Left cardiac atrium (tissue), 4 donors: ENCODE data around the gene MCAT. TPM values are rescaled to one million over a fixed set of nuclear protein-coding genes. Genes with fewer than 3 reads are reported as not detected.

Source experiments
- ATAC-seq, 2 donors: fragments of 200-7000 bp; cut with Tn5 transposase; one replicate each; pipeline ENCODE4 v1.9.1; 2020; ENCODE audit warnings: mild to moderate bottlenecking in 2 of 2, moderate library complexity in 2 of 2
- DNase-seq: peaks from one replicate; pipeline ENCODE4 v3.0.0-alpha.2; 2020
- intact Hi-C, 2 donors: fragments of 100-400 bp; cut with DNase I; formaldehyde crosslinking; loops; one replicate each; pipeline versions ENCODE4 v1.14.1 to v1.15.1; 2022 to 2023
- total RNA-seq, 2 donors: library from RNA; stranded (reverse); fragmentation: NEBNext Ultra II Directional; extraction: Animal tissue kit (Norgen Biotek cat#: 25700); gene quantifications; one replicate each; pipeline ENCODE4 v1.2.1, GENCODE V29; 2021
- donor health status: DM: no; HTN: yes; CAD: no.
- donor health status: DM: no; HTN: yes; CAD: no; lungs with severe emphysema.
- donor health status: DM: yes; HTN: yes; CAD: no.
- donor health status: Dilated cardiomyopathy.

MCAT gene
- total RNA-seq, 2 donors from 2014 or later: 10.4 to 12.7 TPM

DNA sequence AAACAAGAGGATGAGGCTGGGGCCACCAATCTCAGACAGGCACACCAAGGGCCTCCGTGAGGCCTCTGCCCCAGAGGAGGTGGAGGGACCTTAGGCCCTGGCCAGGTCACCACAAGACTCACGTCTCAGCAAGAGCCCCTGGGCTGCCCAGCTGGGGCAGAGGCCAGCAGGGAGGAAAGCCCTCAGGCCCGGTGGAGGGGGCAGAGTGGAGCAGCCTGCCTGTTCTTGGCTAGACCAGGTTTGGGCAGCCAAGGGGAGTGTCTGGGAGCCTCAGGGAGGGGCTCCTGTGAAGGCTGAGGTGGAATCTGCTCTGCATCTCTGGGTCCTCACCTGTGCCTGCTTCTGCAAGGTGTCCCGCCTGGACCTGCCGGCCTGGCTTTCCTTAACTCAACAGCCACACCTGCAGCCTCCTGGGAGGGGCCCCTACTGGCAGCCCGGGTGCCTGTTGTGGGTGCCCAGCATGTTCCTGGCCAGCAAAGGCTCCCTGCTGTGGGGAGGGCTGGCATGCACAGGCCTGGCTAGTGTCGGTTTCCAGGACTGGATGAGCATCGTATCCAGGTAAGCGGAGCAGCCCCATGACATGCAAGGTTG is 31.8 kb upstream of the MCAT start:
- intact Hi-C loops: loop anchor here in 1 of 2 donors (10.0 kb wide), 1 partner anchor 60 kb away; the partner anchor contains the start of gene BIK
- DNase-seq (no peak), ATAC-seq (no peak)

DNA sequence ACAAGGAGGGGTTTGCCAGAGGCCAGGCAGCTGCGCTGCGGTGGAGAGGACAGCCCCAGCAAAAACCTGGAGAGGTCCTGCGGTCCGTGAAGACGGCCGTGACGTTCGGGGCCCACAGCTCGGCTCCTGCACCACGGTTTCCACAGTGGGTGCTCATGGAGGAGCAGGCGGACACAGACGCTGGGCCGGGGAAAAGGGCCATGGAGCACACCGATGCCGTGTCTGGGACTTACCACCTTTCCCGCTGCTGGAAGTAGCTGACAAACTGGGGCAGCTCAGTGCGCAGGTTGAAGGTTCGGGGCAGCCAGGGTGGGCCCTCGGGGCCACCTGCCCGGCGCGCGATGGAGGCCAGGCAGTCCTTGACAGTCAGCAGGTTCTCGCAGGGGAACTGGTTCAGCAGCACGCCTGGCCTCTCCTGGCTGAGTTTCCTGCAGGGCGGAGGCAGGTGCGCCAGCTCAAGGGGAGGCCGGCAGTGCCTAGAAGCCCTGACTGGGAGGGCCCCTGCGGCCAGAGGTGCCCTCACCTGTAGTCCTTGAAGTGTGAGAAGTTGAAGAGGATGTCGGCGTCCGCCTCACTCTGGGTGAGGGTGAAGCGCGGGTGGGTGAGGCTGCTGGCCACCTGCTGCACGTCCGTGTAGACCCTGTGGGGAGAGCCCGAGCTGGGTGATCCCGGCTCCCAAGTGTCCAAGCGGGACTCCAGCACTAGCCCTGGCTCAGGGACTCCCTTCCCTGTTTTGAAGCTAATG is 30.9 kb upstream of the MCAT start:
- ATAC-seq (no peak), DNase-seq (no peak)
- intact Hi-C loops: loop anchor here in 1 of 2 donors (10.0 kb wide), 1 partner anchor 59 kb away; the partner anchor contains the start of gene BIK

DNA sequence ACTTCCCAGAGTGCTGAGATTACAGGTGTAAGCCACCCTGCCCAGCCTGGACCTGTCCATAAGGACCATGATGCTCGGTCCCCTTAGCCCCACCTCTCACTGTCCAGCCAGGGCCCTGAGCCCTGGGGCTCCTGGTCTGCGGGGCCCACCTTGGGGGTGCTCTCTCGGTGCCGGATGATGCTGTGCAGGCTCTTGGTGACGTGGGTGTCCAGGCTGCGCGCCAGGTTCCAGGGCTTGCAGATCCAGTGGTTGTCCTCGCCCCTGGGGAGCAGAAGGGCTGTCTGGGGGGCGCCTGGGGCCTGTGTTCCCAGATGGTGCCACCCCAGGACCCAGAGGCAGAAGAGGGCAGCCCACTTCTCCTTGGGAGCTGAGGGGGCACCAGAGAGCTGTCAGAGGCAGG is 30.4 kb upstream of the MCAT start:
- intact Hi-C loops: loop anchor here in 1 of 2 donors (10.0 kb wide), 1 partner anchor 59 kb away; the partner anchor contains the start of gene BIK
- DNase-seq (no peak), ATAC-seq (no peak)

GRCh38 chr22:43172191-43172590 is 29.0 kb upstream of the MCAT start:
- intact Hi-C loops: loop anchor here in 1 of 2 donors (10.0 kb wide), 1 partner anchor 57 kb away; the partner anchor contains the start of gene BIK
- no peak for DNase-seq
- ATAC-seq: no peak

DNA sequence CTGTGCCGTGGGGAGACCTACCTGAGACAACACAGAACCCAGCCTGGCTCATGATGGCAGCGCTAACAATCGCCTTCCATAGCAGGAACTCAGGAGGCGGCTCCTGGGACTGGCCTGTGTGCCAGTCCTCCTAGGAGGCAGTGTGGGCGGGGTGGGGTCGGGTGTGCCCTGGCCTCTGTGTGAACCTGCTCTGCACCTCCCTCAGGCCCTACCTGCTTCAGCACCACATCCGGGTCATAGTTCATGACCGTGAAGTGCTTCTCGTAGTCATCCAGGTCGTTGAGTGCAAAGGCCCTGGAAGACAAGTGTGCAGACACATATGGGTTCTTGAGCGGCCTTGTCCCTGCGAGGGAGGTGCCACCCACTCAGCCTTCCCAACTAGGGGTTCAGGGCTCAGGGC is 28.4 kb upstream of the MCAT start:
- intact Hi-C loops: loop anchor here in 1 of 2 donors (10.0 kb wide), 1 partner anchor 57 kb away; the partner anchor contains the start of gene BIK
- ATAC-seq (no peak), DNase-seq (no peak)

DNA sequence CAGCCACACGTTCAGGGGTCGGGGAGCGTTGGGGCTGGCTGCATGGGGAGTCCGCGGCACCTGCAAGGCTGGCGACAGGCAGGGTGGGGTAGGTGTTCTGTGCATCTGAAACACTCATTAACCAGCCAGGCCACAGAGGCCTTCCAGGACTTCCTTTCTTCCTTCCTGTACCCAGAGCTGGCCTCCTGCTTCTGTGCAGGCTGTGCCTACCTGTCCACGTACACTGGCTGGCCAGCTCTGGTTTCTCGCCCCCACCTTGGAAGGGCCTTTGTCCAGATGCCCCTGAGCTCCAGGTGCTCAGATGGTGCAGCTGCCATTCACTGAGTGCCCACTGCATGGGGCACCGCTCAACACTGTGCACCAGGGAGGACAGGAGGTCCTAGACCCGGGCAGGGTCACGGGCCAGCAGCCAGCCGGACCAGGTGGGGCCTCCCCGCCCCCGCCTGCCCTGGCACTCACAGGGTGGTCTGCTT is 27.9 kb upstream of the MCAT start:
- no peak for ATAC-seq
- intact Hi-C loops: loop anchor here in 1 of 2 donors (10.0 kb wide), 1 partner anchor 56 kb away; the partner anchor contains the start of gene BIK
- DNase-seq: no peak

DNA sequence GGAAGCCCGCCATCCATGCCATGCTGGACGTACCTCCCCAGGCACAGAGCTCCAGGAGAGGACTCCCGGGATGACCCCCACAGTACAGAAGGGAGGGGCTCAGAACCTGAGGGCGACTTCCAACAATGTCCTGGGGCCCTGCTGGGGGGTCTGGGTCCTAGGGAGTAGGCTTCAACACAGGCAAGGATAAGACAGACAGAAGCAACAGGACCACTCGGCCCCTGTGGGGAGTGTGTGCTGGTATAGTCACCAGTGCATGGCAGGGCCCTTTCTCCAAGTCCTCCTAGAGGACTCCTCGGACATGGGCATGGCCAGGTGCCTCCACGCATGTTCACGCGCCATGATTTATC is 26.9 kb upstream of the MCAT start:
- intact Hi-C loops: loop anchor here in 1 of 2 donors (10.0 kb wide), 1 partner anchor 55 kb away; the partner anchor contains the start of gene BIK
- DNase-seq (no peak), ATAC-seq (no peak)

DNA sequence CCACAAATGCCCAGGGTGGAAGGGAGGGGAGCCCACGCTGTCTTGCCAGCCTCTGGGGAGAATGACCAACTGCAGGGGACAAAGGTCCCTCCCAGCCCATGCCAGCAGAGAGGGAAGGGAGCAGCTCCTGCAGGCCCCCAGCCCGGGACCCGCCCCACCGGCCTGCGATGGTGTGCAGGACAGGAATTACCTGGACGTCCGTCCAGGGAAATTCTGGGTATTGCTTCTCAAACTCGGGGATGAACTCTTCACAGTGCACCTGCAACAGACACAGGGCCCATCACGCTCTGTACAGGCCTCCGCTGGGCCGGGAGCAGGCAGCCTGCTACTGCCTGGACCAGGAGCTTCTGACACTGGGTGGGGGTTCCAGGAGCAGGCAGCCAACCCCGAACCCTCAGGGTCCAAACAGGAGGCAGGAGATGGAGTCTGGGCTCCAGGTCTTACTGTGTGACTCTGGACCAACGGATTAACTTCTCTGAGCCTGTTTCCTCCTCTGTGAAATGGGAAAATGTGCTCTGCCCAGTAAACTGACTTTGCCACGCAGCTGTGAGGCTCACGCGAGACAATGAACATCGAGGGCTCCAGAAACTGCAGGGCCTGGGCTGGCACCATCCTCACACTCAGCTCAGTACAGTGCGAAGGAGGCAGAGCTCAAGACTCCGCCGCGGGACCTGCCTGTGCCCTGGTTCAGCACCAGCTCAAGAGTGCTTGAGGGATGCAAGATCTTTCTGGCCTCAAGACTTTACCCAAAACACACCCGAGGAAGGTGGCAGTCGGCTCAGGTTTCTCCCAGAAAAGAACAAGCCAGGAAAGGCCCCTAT is 26.3 kb upstream of the MCAT start:
- intact Hi-C loops: loop anchor here in 1 of 2 donors (10.0 kb wide), 1 partner anchor 55 kb away; the partner anchor contains the start of gene BIK
- DNase-seq (no peak), ATAC-seq (no peak)

- ATAC-seq (peak; percentile 6 to 21), DNase-seq (no peak)
- intact Hi-C loops: no loop called here
Observed at GRCh38 chr22:43168471-43169309, 25.5 kb upstream of the MCAT start.

- no peak for DNase-seq
- intact Hi-C loops: no loop called here
Observed at GRCh38 chr22:43167001-43167589, 23.9 kb upstream of the MCAT start.

GRCh38 chr22:43166132-43166930 is 23.1 kb upstream of the MCAT start:
- intact Hi-C loops: no loop called here
- DNase-seq: no peak
- ATAC-seq: no peak

More at GRCh38 chr22:43167001-43167589, 23.9 kb upstream of the MCAT start:
- no peak for ATAC-seq

DNA sequence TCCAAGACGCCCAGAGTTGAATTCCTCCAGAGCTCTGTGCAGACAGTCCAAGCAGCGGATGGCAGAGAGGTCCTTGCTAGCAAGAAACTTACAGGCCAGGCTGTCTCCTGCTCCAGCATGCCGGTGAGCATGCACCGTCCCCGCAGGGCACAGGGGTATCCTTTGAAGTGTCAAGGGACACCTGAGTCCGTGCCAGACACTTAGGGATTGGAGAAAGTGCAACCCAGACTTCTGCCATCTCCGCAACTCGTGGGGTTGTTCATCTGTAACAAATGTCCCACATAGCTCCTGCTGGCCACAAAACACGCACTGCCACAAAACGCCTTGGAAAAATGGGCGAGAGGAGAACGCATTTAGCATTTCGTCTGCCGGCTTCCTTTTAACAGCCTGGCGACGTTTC is 21.4 kb upstream of the MCAT start:
- ATAC-seq: peak in 1 of 2 donors; percentile 6
- DNase-seq: no peak
- intact Hi-C loops: no loop called here

- DNase-seq (no peak), ATAC-seq (no peak)
- intact Hi-C loops: no loop called here
Observed at GRCh38 chr22:43163241-43163795, 20.1 kb upstream of the MCAT start.

DNA sequence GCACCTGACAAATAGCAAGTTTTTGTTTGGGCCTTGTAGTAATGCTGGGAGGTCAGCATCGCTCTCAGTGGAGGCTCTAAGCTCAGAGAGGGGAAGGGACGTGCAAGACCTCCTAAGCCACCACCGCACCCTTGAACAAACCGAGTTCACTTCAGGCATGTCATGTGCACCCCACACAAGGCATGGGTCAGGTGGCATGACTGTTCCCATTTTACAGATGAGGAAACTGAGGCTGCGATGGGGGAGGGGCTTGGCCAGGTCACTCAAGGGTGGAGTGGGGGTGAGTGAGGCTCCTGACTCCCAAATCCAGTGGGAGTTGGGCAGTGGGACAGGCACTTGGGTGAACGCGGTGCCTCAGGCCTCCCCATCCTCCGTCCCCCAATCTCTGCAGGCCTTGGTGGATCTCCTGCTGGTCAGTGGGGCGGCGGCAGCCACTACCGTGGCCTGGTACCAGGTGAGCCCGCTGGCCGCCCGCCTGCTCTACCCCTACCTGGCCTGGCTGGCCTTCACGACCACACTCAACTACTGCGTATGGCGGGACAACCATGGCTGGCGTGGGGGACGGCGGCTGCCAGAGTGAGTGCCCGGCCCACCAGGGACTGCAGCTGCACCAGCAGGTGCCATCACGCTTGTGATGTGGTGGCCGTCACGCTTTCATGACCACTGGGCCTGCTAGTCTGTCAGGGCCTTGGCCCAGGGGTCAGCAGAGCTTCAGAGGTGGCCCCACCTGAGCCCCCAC is 19.4 kb upstream of the MCAT start:
- DNase-seq (no peak), ATAC-seq (no peak)
- intact Hi-C loops: no loop called here

- ATAC-seq (no peak), DNase-seq (no peak)
- intact Hi-C loops: no loop called here
Observed at GRCh38 chr22:43160497-43161126, 17.4 kb upstream of the MCAT start.
